ENCODE results near the gene SWT1.

Gene SWT1

DNA sequence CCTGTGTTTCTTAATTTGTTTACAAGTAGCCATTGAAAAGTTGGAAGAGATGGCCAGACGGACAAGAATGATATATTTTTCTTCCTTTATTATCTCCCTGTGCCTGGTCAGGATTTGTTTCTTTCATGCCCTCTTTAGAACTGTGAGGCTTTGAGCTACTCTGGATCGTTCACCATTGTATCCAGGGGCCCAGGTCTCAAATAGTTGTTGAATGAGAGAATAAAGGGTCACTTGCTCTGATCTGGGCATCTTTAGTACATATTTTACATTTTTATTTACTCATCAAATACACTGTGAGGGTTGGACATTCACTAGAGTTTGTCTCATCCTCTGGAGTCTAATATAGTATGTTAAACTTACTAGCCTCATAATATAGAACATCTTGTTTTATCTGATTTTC, 111.4 kb downstream of the SWT1 start:
- Histone ChIP-seq H3K9ac (ENCODE audit: low read length) (no peak overlapping the region), H4K20me1 (ENCODE audit: insufficient read depth, low read length) (no peaks in the 10 kb centered on the region), H3K4me3 (ENCODE audit: low read depth, low read length, poor library complexity, severe bottlenecking) (no peak overlapping the region), H3K27ac (ENCODE audit: low read depth, low read length, poor library complexity, severe bottlenecking) (no peak overlapping the region), H3F3A (ENCODE audit: insufficient read depth, low read length) (no peaks in the 10 kb centered on the region), H3K9me2 (ENCODE audit: low read depth, low read length) (no peaks in the 10 kb centered on the region), H3K36me3 (ENCODE audit: insufficient read depth, low read length) (no peaks in the 10 kb centered on the region), H3K27me3 (ENCODE audit: insufficient read depth, low read length) (no peaks in the 10 kb centered on the region), H3K9me3 (ENCODE audit: low read length) (no peaks in the 10 kb centered on the region), H2AFZ (ENCODE audit: low read length) (no peak overlapping the region), H3K4me1 (ENCODE audit: insufficient read depth, low read length, severe bottlenecking) (no peaks in the 10 kb centered on the region), H3K4me2 (ENCODE audit: low read length) (no peak overlapping the region), H3K79me2 (ENCODE audit: insufficient read depth, low read length) (no peaks in the 10 kb centered on the region)
- TF ChIP-seq, protein P1, sequence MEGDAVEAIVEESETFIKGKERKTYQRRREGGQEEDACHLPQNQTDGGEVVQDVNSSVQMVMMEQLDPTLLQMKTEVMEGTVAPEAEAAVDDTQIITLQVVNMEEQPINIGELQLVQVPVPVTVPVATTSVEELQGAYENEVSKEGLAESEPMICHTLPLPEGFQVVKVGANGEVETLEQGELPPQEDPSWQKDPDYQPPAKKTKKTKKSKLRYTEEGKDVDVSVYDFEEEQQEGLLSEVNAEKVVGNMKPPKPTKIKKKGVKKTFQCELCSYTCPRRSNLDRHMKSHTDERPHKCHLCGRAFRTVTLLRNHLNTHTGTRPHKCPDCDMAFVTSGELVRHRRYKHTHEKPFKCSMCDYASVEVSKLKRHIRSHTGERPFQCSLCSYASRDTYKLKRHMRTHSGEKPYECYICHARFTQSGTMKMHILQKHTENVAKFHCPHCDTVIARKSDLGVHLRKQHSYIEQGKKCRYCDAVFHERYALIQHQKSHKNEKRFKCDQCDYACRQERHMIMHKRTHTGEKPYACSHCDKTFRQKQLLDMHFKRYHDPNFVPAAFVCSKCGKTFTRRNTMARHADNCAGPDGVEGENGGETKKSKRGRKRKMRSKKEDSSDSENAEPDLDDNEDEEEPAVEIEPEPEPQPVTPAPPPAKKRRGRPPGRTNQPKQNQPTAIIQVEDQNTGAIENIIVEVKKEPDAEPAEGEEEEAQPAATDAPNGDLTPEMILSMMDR (IDR thresholded peaks at IDR 0.05; ENCODE audit: low read length) = no peak
- TF ChIP-seq EZH2 (IDR thresholded peaks at IDR 0.05; ENCODE audit: borderline replicate concordance, low read length) = no peak

DNA sequence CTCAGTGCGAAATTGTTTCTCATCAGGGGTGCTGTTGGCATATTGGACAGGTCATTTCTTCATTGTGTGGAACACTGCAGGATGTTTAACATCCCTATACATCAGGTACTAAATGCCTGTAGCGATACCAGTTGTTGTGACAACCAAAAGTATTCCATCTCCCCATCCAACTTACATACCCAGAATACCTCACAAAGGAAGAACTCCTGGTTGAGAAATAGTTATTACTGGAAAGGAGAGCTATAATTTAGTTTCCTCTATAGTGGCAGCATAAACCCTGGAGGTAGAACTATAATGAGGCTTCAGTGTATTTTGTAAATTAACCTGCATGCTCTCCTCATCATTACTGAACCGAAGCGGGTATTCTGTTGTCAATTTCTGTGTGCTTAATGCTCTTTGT, 115.0 kb downstream of the SWT1 start:
- no peaks in the 10 kb centered on the region for H3K79me2 ChIP-seq (ENCODE audit: insufficient read depth, low read length)
- TF ChIP-seq, protein P1 (IDR thresholded peaks at IDR 0.05; ENCODE audit: low read length) = no peak
- no peak for TF ChIP-seq EZH2 (IDR thresholded peaks at IDR 0.05; ENCODE audit: borderline replicate concordance, low read length)

DNA sequence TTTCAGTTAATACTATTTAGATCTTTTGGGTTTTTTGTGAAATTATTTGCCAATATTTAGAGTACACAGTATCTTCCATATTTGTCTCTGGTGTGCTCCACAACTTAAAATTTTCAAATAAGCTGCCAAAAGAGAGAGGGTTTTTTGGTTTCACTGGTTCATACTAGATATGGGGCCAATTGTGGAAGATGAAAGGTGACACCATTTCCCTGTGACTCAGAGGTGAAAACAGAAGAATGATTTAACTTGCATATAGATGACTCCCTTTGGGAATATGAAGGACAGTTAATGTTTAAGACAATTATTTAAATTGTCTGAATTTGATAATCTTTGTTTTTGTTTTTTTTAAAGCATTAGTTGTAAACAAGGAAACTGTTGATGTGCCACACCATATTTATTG, 122.6 kb downstream of the SWT1 start:
- Histone ChIP-seq H3K79me2 (ENCODE audit: insufficient read depth, low read length) (no peaks in the 10 kb centered on the region), H2AFZ (ENCODE audit: low read length) (no peak overlapping the region), H3K27ac (ENCODE audit: low read depth, low read length, poor library complexity, severe bottlenecking) (no peak overlapping the region), H3K36me3 (ENCODE audit: insufficient read depth, low read length) (no peaks in the 10 kb centered on the region), H3F3A (ENCODE audit: insufficient read depth, low read length) (no peaks in the 10 kb centered on the region), H3K4me1 (ENCODE audit: insufficient read depth, low read length, severe bottlenecking) (no peaks in the 10 kb centered on the region), H3K9ac (ENCODE audit: low read length) (no peak overlapping the region), H4K20me1 (ENCODE audit: insufficient read depth, low read length) (no peaks in the 10 kb centered on the region), H3K27me3 (ENCODE audit: insufficient read depth, low read length) (no peaks in the 10 kb centered on the region), H3K4me3 (ENCODE audit: low read depth, low read length, poor library complexity, severe bottlenecking) (no peak overlapping the region), H3K9me2 (ENCODE audit: low read depth, low read length) (no peaks in the 10 kb centered on the region), H3K9me3 (ENCODE audit: low read length) (no peaks in the 10 kb centered on the region), H3K4me2 (ENCODE audit: low read length) (no peak overlapping the region)
- TF ChIP-seq EZH2 (IDR thresholded peaks at IDR 0.05; ENCODE audit: borderline replicate concordance, low read length) = no peak
- TF ChIP-seq, protein P1 (IDR thresholded peaks at IDR 0.05; ENCODE audit: low read length) = no peak

More for the DNA sequence above, 115.0 kb downstream of the SWT1 start:
- Histone ChIP-seq H3K9me2 (ENCODE audit: low read depth, low read length) (no peaks in the 10 kb centered on the region), H3K36me3 (ENCODE audit: insufficient read depth, low read length) (no peaks in the 10 kb centered on the region), H3K27ac (ENCODE audit: low read depth, low read length, poor library complexity, severe bottlenecking) (no peak overlapping the region), H3K4me2 (ENCODE audit: low read length) (no peak overlapping the region), H2AFZ (ENCODE audit: low read length) (no peak overlapping the region), H4K20me1 (ENCODE audit: insufficient read depth, low read length) (no peaks in the 10 kb centered on the region), H3K4me3 (ENCODE audit: low read depth, low read length, poor library complexity, severe bottlenecking) (no peak overlapping the region), H3F3A (ENCODE audit: insufficient read depth, low read length) (no peaks in the 10 kb centered on the region), H3K27me3 (ENCODE audit: insufficient read depth, low read length) (no peaks in the 10 kb centered on the region), H3K9me3 (ENCODE audit: low read length) (no peaks in the 10 kb centered on the region), H3K4me1 (ENCODE audit: insufficient read depth, low read length, severe bottlenecking) (no peaks in the 10 kb centered on the region), H3K9ac (ENCODE audit: low read length) (no peak overlapping the region)
